Esophagus (tissue), 2 donors: Measurements from ENCODE around the gene TMED1. TPM values are rescaled to one million over a fixed set of nuclear protein-coding genes. Genes with fewer than 3 reads are reported as not detected.

Experiments
- H3K27ac ChIP-seq, 2 donors: one replicate each; pipeline ENCODE4 v1.5.1; 2013; ENCODE audit warnings: low read depth in 2 of 2, mild to moderate bottlenecking in 2 of 2, inconsistent platforms in 1 of 2, low read length in 1 of 2, moderate library complexity in 1 of 2
- H3K27me3 ChIP-seq, 2 donors: one replicate each; pipeline ENCODE4 v1.6.1; 2013; ENCODE audit warnings: low read length in 2 of 2, control low read depth in 1 of 2, mild to moderate bottlenecking in 1 of 2; ENCODE audit not compliant: insufficient read depth in 2 of 2, control insufficient read depth in 1 of 2
- H3K36me3 ChIP-seq, 2 donors: one replicate each; pipeline ENCODE4 v1.6.1; 2013; ENCODE audit warnings: low read length in 1 of 2; ENCODE audit not compliant: control insufficient read depth in 2 of 2, insufficient read depth in 2 of 2
- H3K4me1 ChIP-seq, 2 donors: one replicate each; pipeline ENCODE4 v1.6.1; 2013; ENCODE audit warnings: low read length in 1 of 2; ENCODE audit not compliant: control insufficient read depth in 2 of 2, insufficient read depth in 2 of 2
- H3K4me3 ChIP-seq, 2 donors: one replicate each; pipeline ENCODE4 v1.5.1; 2013; ENCODE audit warnings: low read length in 2 of 2, mild to moderate bottlenecking in 2 of 2, low read depth in 1 of 2, moderate library complexity in 1 of 2
- H3K9me3 ChIP-seq, 2 donors: one replicate each; pipeline ENCODE4 v1.6.1; 2013; ENCODE audit warnings: mild to moderate bottlenecking in 2 of 2, low read depth in 1 of 2, low read length in 1 of 2, moderate library complexity in 1 of 2; ENCODE audit not compliant: control insufficient read depth in 2 of 2, insufficient read depth in 1 of 2
- WGBS, 2 donors: extraction: QIAGEN DNeasy Blood & Tissue Kit; methylation state at CpG; one replicate each; pipeline ENCODE4 v1.1.7; 2013; 5-methylcytosine and 5-hydroxymethylcytosine counted together
- polyA plus RNA-seq, 2 donors: library from polyadenylated mRNA; stranded (reverse); fragments of 200-250 nt; gene quantifications; one replicate each; pipeline ENCODE4 v1.2.3, GENCODE V29; 2013
- donor health status: healthy with polysubstance abuse.
- donor health status: Bipolar disorder and iron deficiency.

The TMED1 gene
- polyA plus RNA-seq, 2 donors = 9.9 to 20.4 TPM

DNA sequence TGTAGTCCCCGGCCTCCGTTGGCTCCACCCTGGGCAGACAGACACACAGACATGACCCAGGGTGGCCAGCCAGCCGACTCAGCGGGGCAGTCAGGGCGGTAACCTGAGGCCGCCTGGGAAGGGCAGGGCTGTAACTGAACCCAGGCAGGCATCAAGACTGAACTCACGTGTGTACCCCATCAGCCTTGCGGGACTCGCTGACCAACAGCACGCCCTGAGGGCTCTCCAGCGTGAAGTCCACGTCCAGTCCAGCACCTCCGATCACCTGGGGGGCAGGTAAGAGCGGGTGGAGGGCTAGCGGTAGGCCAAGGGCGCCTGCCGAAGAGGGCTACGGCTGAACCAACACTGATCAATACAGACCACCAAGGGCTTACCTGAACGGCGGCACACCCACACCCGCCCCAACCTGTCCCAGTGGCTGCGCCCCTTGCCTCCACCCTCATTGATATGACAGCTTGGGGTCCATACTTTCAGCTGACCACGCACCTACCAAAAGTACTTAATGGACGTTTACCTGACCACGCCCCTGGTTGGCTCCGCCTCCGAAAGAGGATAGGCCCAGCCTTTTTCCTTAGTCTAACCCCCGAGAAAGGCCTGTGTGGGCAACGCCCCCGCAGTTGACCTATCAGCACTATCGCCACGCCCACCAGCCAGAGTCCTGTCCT lies 791 bp downstream of the TMED1 start:
- H3K4me1 ChIP-seq = peaks cover 5 to 7% of the 10 kb centered on the region in 2 donors
- H3K27me3 ChIP-seq = no peaks in the 10 kb centered on the region
- WGBS, 2 donors = 40 to 47% methylated on average over 32 of the region's 32 CpGs
- peak overlapping the region; percentile 57 to 61 for H3K4me3 ChIP-seq
- H3K27ac ChIP-seq = peak overlapping the region; percentile 98 to 99
- H3K9me3 ChIP-seq = peaks cover 0 to 5% of the 10 kb centered on the region in 2 donors
- peaks cover 4 to 19% of the 10 kb centered on the region in 2 donors for H3K36me3 ChIP-seq

DNA sequence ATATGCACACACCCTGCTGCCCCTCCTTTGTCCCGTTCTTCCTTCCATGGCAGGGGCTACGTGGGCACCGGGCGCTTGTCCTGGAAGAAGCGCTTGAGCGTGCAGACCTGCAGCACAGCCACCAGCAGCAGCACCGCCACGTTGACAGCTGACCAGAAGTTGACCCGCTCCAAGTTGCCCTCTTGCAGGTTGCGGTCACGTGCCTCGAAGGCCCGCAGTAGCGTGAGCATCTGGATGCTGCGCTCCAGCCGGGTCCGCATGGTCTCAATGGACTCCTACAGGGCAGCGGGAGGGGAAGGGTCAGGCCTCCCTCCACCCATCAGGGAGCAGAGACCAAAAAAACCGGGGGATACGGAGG lies 3.1 kb downstream of the TMED1 start:
- 81 to 86% methylated on average over 20 of the region's 20 CpGs for WGBS, 2 donors
- no peaks in the 10 kb centered on the region for H3K27me3 ChIP-seq
- no peak overlapping the region for H3K27ac ChIP-seq
- H3K4me3 ChIP-seq = no peak overlapping the region
- H3K4me1 ChIP-seq = peaks cover 5 to 7% of the 10 kb centered on the region in 2 donors
- peaks cover 12 to 28% of the 10 kb centered on the region in 2 donors for H3K36me3 ChIP-seq
- peaks cover 0 to 3% of the 10 kb centered on the region in 2 donors for H3K9me3 ChIP-seq

DNA sequence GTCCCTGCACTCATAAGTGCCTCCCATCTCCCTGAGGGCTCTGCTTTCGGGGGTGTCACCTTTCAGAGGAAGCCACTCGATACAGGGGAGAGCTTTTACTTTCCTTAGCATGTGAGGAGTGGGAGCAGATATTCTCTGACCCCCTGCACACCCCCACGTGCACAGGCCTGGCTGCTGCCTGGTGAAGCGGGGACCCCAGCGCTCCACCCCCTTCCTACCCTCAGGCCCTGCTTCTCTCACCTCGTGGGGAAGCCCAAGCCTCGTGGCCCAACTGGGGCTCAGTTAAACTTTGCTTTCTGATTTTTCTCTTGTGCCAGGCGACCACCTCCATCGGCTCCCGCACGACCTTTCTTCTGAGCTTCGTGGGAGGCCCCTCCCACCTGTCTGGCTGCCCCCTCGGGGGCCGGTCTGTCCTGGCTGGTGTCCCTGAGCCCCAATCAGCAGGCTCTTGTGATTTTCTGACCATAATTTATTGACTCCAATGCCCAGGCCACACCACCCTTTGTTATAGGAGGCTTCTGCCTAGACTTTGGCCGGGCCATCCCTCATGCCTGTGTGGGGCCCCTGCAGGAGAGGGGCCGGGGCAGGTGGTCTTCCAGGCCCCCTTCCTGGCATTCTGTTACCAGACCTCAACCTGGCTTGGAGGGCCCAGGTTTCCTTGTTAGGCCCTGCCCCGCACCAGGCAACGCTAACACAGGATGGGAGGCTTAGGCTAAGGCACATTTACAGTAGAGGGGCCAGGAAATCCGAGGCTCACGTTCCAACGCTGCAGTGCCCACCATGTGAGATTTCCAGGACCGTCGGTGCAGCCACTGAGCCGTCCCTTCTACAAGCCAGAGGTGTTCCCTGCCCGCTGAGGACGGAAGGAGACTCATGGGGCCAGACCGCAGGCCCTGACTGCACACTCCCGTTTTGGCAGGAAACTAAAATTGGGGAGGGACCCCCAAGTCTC lies 3.7 kb downstream of the TMED1 start:
- H3K27ac ChIP-seq = no peak overlapping the region

DNA sequence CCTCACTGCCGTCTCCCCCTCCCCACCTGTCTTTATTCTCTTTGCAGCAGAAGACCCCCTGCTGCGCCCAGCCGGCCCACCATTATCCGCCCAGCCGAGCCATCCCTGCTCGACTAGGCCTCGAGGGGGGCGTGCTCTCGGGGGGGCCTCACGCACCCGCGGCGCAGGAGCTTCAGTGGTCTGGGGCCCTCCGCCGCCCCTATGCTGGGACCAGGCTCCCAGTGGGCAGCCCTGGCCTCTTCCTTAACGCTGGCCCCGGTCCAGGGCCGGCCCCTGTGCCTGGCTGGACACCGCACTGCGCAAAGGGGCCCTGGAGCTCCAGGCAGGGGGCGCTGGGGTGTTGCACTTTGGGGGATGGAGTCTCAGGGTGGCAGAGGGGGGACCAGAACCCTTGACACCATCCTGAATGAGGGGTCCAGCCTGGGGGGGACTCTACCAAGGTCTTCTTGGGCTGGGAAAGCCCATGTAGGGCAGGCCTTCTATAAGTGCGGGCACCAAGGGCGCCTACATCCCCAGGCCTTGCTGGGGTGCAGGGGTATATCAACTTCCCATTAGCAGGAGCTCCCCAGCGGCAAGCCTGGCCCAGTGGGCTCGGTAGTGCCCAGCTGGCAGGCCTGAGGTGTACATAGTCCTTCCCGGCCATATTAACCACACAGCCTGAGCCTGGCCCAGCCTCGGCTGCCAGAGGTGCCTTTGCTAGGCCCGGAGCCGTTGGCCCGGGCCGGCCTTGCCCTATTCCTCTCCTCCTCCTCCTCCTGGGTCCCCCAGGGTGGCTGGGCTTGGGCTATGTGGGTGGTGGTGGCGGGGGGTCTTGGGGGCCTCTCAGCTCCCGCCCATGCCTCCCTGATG lies 4.9 kb downstream of the TMED1 start:
- no peaks in the 10 kb centered on the region for H3K27me3 ChIP-seq
- H3K9me3 ChIP-seq = no peaks in the 10 kb centered on the region
- H3K27ac ChIP-seq = no peak overlapping the region
- H3K4me1 ChIP-seq = peaks cover 5 to 7% of the 10 kb centered on the region in 2 donors
- peaks cover 14 to 36% of the 10 kb centered on the region in 2 donors for H3K36me3 ChIP-seq
- H3K4me3 ChIP-seq = no peak overlapping the region
- WGBS, 2 donors = 86 to 87% methylated on average over 32 to 33 of the region's 33 CpGs

More for the DNA sequence above, 3.7 kb downstream of the TMED1 start:
- Histone ChIP-seq H3K4me3 (no peak overlapping the region), H3K9me3 (peaks cover 0 to 3% of the 10 kb centered on the region in 2 donors), H3K27me3 (no peaks in the 10 kb centered on the region), H3K4me1 (peaks cover 5 to 7% of the 10 kb centered on the region in 2 donors), H3K36me3 (peaks cover 12 to 28% of the 10 kb centered on the region in 2 donors)
- WGBS, 2 donors = 79% methylated on average over 28 of the region's 28 CpGs

DNA sequence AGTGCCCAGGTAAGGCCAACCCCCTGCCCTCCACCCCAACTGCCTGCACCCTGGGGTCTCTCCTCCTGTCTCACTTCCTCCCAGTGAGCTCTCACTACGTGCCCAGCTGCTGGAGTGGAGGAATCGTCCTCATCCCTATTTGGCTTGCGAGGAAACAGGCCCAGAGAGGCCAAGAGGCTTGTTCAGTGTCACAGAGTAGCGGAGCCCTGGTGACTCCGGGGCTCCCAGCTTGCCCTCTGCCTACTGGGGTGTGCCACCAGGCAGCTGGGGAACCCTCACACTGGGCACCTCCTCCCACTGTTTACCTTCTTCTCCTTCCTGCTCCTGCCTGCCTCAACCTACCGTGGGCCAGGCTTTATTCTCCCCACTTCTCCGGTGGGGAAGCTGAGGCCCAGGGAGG lies 5.6 kb downstream of the TMED1 start:
- no peaks in the 10 kb centered on the region for H3K27me3 ChIP-seq
- H3K4me3 ChIP-seq = no peak overlapping the region
- peaks cover 5 to 7% of the 10 kb centered on the region in 2 donors for H3K4me1 ChIP-seq
- H3K36me3 ChIP-seq = peaks cover 16 to 40% of the 10 kb centered on the region in 2 donors
- H3K27ac ChIP-seq = peak overlapping the region in 1 of 2 donors; percentile 6
- WGBS, 2 donors = 83 to 88% methylated on average over 7 of the region's 7 CpGs
- H3K9me3 ChIP-seq = no peaks in the 10 kb centered on the region

DNA sequence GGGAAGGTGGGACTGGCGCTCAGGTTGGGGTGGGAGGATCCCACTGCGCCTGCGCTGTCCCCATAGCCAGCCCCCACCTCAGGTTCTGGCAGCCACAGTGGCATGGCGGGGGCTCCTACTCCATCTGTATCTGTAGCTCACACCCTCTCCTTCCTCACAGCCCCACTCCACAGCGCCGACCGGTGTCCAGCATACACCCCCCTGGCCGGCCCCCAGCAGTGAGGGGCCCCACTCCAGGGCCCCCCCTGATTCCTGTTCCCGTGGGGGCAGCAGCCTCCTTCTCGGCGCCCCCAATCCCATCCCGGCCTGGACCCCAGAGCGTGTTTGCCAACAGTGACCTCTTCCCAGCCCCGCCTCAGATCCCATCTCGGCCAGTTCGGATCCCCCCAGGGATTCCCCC lies 6.0 kb downstream of the TMED1 start:
- WGBS, 2 donors = 83 to 88% methylated on average over 16 of the region's 16 CpGs
- Histone ChIP-seq H3K36me3 (peaks cover 16 to 42% of the 10 kb centered on the region in 2 donors), H3K27me3 (no peaks in the 10 kb centered on the region), H3K4me3 (no peak overlapping the region), H3K4me1 (peaks cover 1 to 3% of the 10 kb centered on the region in 2 donors), H3K27ac (no peak overlapping the region), H3K9me3 (no peaks in the 10 kb centered on the region)

DNA sequence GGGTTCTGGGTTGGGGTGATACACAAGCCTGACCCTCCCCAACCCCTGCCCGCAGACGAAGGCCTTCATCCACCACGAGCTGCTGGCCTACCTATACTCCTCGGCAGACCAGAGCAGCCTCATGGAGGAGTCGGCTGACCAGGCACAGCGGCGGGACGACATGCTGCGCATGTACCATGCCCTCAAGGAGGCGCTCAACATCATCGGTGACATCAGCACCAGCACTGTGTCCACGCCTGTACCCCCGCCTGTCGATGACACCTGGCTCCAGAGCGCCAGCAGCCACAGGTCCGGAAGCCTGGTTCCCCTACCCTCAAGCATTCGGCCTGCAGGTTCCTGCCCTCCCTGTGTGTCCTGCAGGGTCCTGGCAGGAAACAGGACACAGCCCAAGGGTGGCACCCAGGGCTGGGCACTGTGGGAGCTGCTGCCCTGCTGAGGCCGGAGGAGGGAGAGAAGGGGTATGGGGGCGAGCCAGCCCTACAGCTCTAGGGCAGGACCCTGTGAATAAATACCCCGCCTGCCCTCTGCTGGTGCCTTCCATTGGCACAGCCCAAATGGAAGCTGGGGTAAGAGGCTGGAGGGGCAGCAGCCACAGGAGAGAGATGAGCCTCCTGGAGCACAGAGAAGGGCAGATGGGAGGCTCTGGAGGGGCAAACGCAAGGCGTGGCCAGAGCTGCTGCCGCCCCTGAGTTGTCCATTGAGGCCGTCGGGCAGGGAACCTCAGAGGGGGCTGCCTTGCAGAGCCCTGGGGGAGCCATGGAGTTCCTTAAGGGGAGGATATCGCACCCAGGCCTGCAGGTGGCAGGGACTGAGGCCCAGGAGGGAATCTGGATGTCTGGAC lies 6.8 kb downstream of the TMED1 start:
- Histone ChIP-seq H3K36me3 (peaks cover 16 to 47% of the 10 kb centered on the region in 2 donors), H3K27me3 (no peaks in the 10 kb centered on the region), H3K9me3 (no peaks in the 10 kb centered on the region), H3K4me1 (no peaks in the 10 kb centered on the region), H3K4me3 (no peak overlapping the region), H3K27ac (no peak overlapping the region)
- 89 to 91% methylated on average over 26 of the region's 26 CpGs for WGBS, 2 donors

DNA sequence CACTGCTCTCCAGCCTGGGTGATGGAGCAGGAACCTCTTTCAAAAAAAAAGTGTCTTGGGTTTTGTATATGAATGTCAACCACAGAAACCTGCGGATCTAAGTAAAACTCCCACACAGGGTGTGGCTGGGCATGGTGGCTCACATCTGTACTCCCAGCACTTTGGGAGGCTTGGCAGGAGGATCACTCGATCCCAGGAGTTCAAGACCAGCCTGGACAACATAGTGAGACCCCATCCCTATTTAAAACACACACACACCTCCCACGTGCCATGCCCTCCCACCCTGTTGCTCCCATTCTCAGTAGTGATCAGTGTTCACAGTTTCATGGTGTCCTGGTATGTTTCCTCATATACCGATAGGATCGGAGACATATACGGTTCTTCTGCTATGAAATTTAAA lies 9.2 kb downstream of the TMED1 start:
- H3K27ac ChIP-seq = no peak overlapping the region
- WGBS, 2 donors = 90 to 93% methylated on average over 6 of the region's 6 CpGs
- no peak overlapping the region for H3K4me3 ChIP-seq
- no peaks in the 10 kb centered on the region for H3K4me1 ChIP-seq
- H3K36me3 ChIP-seq = peaks cover 19 to 43% of the 10 kb centered on the region in 2 donors
- H3K27me3 ChIP-seq = no peaks in the 10 kb centered on the region
- no peaks in the 10 kb centered on the region for H3K9me3 ChIP-seq
